AG09319 (cell line): ENCODE results near the gene DCC.

Experiments
- DNase-seq: peaks from one replicate; pipeline ENCODE4 v3.0.0-alpha.2; 2010; ENCODE audit warnings: low read depth; ENCODE audit errors: extremely low read depth
- CTCF ChIP-seq: IDR thresholded peaks from 2 replicates; pipeline ENCODE4 v1.5.1; 2011; ENCODE audit warnings: low read depth, mild to moderate bottlenecking, inconsistent platforms, low read length, moderate library complexity

Gene DCC

DNA sequence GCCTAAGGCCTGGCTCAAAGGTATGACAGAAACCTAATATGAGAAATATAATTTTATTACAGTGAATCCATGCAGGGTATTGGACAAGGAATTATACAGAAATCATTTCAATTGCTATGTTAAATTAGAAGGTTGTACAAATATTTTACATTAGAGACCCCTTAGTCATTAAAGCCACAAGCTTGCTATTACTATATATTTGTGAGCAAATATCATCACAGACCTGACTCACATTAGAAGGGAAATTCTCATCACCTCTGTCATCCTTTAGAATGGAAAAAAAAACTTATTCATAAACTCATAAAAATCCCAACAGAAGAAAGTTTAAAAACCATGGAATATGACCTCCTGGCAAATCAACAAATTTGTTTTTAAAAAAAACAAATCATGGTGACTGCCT lies 277.9 kb downstream of the DCC start:
- TF ChIP-seq CTCF: no peak
- DNase-seq: no peak

GRCh38 chr18:52620926-52621439 lies 281.0 kb downstream of the DCC start:
- no peak for TF ChIP-seq CTCF
- DNase-seq: no peak

DNA sequence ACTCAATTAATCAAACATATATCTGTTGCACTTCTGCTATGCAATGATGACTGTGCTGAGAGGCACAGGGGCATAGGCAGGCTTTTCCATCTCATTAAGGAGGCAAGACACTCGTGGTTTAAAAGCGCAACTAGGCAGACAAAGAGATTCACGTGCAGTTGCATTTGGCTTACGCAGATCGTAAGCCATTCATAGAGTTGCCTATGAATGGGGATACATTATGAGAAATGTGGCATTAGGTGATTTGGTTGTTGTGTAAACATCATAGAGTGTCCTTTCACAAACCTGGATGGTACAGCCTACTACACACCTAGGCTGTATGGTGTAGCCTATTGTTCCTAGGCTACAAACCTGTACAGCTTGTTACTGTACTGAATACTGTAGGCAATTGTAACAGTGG lies 284.7 kb downstream of the DCC start:
- no peak for TF ChIP-seq CTCF
- no peak for DNase-seq

DNA sequence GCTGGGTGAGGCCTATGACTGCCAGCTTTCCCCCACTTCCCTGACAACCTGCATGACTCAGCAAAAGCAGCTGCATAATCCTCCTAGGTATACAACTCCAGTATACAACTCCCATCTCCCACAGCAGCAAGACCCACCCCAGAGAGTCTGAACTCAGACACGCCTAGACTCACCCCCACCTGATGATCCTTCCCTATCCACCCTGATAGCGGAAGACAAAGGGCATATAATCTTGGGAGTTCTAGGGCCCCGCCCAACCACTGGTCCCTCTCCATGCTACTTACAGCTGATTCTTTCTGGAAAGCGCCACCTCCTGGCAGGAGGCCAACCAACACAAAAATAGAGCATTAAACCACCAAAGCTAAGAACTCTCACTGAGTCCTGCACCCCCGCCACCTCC lies 296.5 kb downstream of the DCC start:
- TF ChIP-seq CTCF: no peak
- DNase-seq: no peak

- TF ChIP-seq CTCF: no peak
- no peak for DNase-seq
These were observed 308.2 kb downstream of the DCC start for GRCh38 chr18:52648201-52648600.

DNA sequence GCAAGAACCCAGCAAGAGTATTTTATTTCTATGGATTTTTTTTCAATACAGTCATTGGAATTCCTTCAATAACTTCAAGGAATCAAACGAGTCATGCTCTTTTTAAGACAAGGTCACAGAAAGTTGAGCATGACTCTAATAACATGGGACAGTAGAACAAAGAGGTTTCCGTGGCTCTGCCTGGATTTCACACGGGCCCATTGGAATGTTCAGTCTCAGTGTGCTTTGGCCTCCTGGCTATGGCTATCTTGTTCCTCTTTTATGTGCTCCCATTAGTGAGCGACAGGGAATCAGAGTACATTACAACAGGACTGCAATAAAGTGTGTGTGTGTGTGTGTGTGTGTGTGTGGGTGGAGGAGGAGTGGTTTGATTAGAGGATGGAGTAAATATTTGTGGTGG lies 312.4 kb downstream of the DCC start:
- no peak for DNase-seq

More for the DNA sequence above, 312.4 kb downstream of the DCC start:
- no peak for TF ChIP-seq CTCF
